GM06990 (cell line): Measurements from ENCODE around the gene SSH2.

Source experiments
- DNase-seq: peaks from one replicate; pipeline ENCODE4 v3.0.0-alpha.2; 2011; ENCODE audit not compliant: insufficient read length; ENCODE audit errors: extremely low read depth
- H3K27me3 ChIP-seq: replicated peaks from 2 replicates; pipeline ENCODE4 v1.6.0; 2011; ENCODE audit warnings: low read length; ENCODE audit not compliant: control insufficient read depth, insufficient read depth
- H3K36me3 ChIP-seq: 2 replicates; pipeline ENCODE4 v1.5.1; 2011; ENCODE audit warnings: low read length; ENCODE audit not compliant: control insufficient read depth, insufficient read depth
- H3K4me3 ChIP-seq: replicated peaks from 2 replicates; pipeline ENCODE4 v1.5.1; 2011; ENCODE audit warnings: low read depth, mild to moderate bottlenecking, control low read depth, low read length
- TF ChIP-seq, protein P1 (sequence below): IDR thresholded peaks from 2 replicates; pipeline ENCODE4 v1.5.1; 2011; ENCODE audit warnings: low read length, control low read depth, mild to moderate bottlenecking, inconsistent platforms; ENCODE audit not compliant: insufficient read depth, poor library complexity, severe bottlenecking

The SSH2 gene

GRCh38 chr17:29612094-29612403 lies 318.0 kb downstream of the SSH2 start:
- Histone ChIP-seq H3K36me3 (no peaks in the 10 kb centered on the region), H3K4me3 (no peak overlapping the region), H3K27me3 (peaks cover 2% of the 10 kb centered on the region)
- DNase-seq, result no peak
- TF ChIP-seq, protein P1, sequence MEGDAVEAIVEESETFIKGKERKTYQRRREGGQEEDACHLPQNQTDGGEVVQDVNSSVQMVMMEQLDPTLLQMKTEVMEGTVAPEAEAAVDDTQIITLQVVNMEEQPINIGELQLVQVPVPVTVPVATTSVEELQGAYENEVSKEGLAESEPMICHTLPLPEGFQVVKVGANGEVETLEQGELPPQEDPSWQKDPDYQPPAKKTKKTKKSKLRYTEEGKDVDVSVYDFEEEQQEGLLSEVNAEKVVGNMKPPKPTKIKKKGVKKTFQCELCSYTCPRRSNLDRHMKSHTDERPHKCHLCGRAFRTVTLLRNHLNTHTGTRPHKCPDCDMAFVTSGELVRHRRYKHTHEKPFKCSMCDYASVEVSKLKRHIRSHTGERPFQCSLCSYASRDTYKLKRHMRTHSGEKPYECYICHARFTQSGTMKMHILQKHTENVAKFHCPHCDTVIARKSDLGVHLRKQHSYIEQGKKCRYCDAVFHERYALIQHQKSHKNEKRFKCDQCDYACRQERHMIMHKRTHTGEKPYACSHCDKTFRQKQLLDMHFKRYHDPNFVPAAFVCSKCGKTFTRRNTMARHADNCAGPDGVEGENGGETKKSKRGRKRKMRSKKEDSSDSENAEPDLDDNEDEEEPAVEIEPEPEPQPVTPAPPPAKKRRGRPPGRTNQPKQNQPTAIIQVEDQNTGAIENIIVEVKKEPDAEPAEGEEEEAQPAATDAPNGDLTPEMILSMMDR, result no peak

DNA sequence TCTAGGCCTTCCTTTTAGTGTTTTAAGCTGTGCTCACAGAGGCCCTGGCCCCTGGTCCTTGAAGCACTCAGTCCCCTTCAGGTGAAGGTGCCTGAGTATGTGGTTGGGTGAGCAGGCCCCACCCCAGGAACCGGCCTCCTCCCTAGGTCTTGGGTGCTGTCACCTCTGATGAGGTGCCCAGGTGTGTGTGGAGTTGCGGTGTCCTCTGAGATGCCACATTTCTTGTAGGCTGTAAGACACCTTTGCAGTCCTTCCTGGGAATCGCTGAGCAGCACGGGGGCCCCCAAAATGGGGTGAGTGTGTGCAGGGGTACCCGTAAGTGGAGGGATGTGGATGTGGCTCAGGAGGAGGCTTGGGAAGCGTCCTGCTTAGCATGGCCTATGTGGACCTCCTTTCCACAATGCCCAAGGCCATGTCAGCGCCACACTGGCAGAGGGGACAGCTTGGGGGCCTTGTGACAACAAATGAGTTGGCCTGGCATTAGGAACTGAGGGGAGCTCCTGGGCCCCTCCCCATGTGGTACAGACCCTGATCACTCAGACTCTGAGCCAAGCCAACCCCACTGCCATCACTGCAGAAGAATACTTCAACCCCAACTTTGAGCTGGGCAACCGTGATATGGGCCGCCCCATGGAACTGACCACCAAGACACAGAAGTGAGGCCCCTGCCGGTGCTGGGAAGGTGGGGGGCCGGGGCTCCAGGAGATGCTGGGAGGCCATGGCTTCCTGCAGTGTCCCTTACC lies 318.5 kb downstream of the SSH2 start:
- TF ChIP-seq, protein P1, result no peak
- no peak overlapping the region for H3K4me3 ChIP-seq
- no peak for DNase-seq
- peaks cover under 1% of the 10 kb centered on the region for H3K27me3 ChIP-seq
- no peaks in the 10 kb centered on the region for H3K36me3 ChIP-seq

GRCh38 chr17:29610395-29610794 lies 319.6 kb downstream of the SSH2 start:
- H3K36me3 ChIP-seq, result no peaks in the 10 kb centered on the region
- H3K27me3 ChIP-seq, result no peaks in the 10 kb centered on the region
- no peak overlapping the region for H3K4me3 ChIP-seq
- TF ChIP-seq, protein P1, result no peak
- DNase-seq, result no peak

DNA sequence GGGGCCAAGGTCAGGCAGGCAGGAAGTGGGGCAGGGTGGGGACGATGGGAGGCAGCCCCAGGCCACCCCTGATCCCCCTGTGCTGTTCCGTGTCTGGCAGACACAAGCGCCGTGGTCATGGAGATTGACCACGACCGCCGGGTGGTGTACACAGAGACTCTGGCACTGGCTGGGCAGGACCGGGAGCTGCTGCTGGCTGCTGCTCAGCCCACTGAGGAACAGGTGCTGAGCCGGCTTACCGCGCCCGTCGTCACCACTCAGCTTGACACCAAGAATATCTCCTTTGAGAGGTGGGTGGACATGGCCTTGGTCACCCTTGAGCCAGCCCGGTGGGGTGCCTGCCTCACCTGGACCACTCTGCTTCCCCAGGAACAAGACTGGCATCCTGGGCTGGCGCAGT lies 321.0 kb downstream of the SSH2 start:
- Histone ChIP-seq H3K36me3 (no peaks in the 10 kb centered on the region), H3K27me3 (no peaks in the 10 kb centered on the region), H3K4me3 (no peak overlapping the region)
- no peak for DNase-seq
- TF ChIP-seq, protein P1, result no peak

GRCh38 chr17:29607557-29608195 lies 322.4 kb downstream of the SSH2 start:
- Histone ChIP-seq H3K27me3 (no peaks in the 10 kb centered on the region), H3K4me3 (no peak overlapping the region), H3K36me3 (no peaks in the 10 kb centered on the region)
- no peak for DNase-seq
- TF ChIP-seq, protein P1, result no peak

DNA sequence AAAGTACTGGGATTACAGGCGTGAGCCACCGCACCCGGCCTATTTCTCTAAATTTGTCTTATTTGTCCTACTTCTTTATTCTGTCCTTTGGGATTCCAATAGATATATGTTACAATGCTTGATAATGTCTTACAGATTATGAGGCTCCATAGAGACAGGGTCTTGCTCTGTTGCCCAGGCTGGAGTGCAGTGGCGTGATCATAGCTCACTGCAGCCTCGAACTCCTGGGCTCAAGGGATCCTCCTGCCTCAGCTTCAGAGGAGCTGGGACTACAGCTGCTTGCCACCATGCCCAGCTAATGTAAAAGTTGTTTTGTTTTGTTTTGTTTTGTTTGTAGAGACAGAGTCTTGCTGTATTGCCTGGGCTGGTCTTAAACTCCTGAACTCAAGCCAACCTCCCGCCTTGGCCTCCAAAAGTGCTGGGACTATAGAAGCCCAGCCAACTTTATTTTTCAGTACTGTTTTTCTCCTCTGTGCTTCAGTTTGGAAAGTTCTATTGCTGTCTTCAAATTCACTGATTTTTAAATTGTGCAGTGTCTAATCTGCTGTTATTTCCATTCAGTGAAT lies 326.8 kb downstream of the SSH2 start:
- Histone ChIP-seq H3K36me3 (no peaks in the 10 kb centered on the region), H3K4me3 (no peak overlapping the region), H3K27me3 (no peaks in the 10 kb centered on the region)
- no peak for DNase-seq
- TF ChIP-seq, protein P1, result no peak
